ENCODE measurements around the gene ATP5PB. TPM values are rescaled to one million over a fixed set of nuclear protein-coding genes. Genes with fewer than 3 reads are reported as not detected.

Gene ATP5PB
- total RNA-seq, 2 experiments from 2014 or later, result 286 to 303 TPM

DNA sequence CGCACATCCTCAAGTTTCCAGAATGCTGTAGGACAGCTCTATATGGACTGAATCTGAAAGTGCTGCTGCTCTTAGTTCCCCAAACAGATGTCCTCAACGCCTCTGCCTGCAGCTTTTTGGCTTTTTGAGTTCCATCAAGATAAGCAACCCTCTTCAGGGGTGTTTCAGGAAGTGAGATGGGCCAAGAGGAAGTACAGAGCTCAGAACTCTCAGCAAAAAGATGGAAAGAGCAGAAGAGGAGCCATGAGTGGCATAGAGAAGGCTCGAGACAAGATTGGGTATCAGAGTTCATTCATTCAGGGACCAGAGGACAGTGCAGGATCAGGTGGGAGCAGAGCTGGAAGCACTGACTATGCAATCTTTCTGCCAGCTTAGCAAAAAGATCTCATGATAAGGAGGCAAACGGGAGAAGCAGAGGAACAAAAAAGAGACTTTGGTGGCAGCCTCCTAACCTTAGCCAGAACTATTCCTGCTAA is 54.4 kb downstream of the ATP5PB start, which contains the start of the genes ADORA3 and TMIGD3:
ADORA3 (minus strand) TSS at position 49 of the 476 bp plus-strand sequence. CDS start 279 bp downstream, outside the sequence.
TMIGD3 (minus strand) TSS at position 49 of the 476 bp plus-strand sequence. CDS start 279 bp downstream, outside the sequence.
- ChIA-PET CTCF (ENCODE audit: unreplicated experiment) (interaction anchor here (0.6 to 0.8 kb wide), 4 partner anchors 22 to 245 kb away, joined by 3 to 4 read pairs (median 3); no protein-coding TSS in a partner anchor), POLR2A (interaction anchor here (0.5 to 2.1 kb wide), 8 partner anchors 12 to 364 kb away, joined by 3 to 8 read pairs (median 4); partner anchors contain the start of gene DRAM2)
- Histone ChIP-seq H3K4me2 (ENCODE audit: low read length) (peak within 1 kb of the TSS; percentile 74), H3K9me3 (ENCODE audit: low read length) (no peaks in the 10 kb centered on the region), H3K79me2 (ENCODE audit: insufficient read depth, low read depth, low read length) (no peaks in the 10 kb centered on the region), H2AFZ (ENCODE audit: low read length) (peak within 1 kb of the TSS; percentile 95), H3K27ac (ENCODE audit: low read depth, low read length, poor library complexity, severe bottlenecking) (peak within 1 kb of the TSS; percentile 57), H3K4me1 (ENCODE audit: insufficient read depth, low read length, poor library complexity, severe bottlenecking) (peaks cover 59% of the 10 kb centered on the region), H3K36me3 (ENCODE audit: insufficient read depth, low read length) (no peaks in the 10 kb centered on the region), H3K9me2 (ENCODE audit: insufficient read depth, low read length) (no peaks in the 10 kb centered on the region), H4K20me1 (ENCODE audit: insufficient read depth, low read length) (no peaks in the 10 kb centered on the region), H3K4me3 (ENCODE audit: low read depth, low read length, poor library complexity, severe bottlenecking) (peak within 1 kb of the TSS; percentile 13)
- intact Hi-C loops (cut with micrococcal nuclease; ENCODE audit: unreplicated experiment), result no loop called here
- TF ChIP-seq CTCF (conservative IDR thresholded peaks at IDR 0.05; ENCODE audit: low read length) (no peak), EZH2phosphoT487 (IDR thresholded peaks at IDR 0.05; ENCODE audit: borderline replicate concordance, low read depth, low read length) (no peak)
- DNase-seq (ENCODE audit: low spot score), result peak; percentile 79
- no TSS peak for BruUV-seq (replicated peaks)

DNA sequence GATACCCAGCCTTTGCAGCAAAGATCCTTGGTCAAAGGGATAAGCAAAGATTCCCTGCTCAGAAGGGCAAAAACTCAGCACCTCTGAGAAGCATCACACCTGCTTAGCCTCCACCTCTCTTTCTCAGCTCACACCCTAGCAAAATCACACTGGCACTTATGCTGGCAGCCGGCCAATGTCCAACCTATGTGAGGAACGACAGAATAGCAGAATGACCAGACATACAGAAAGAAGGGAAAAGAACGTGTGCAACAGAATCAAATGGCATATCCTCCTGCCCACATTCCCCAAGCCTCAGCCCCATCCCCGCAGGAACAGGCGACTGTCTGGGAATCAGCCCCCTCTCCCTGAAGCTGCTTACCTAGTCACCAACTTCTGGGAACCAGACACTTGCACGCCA is 54.8 kb downstream of the ATP5PB start:
- Histone ChIP-seq H3K9me3 (ENCODE audit: low read length) (no peaks in the 10 kb centered on the region), H3K36me3 (ENCODE audit: insufficient read depth, low read length) (no peaks in the 10 kb centered on the region), H3K27ac (ENCODE audit: low read depth, low read length, poor library complexity, severe bottlenecking) (peak overlapping the region; percentile 57), H3K4me3 (ENCODE audit: low read depth, low read length, poor library complexity, severe bottlenecking) (peak overlapping the region; percentile 13), H4K20me1 (ENCODE audit: insufficient read depth, low read length) (no peaks in the 10 kb centered on the region), H3K9me2 (ENCODE audit: insufficient read depth, low read length) (no peaks in the 10 kb centered on the region), H2AFZ (ENCODE audit: low read length) (peak overlapping the region; percentile 95), H3K4me1 (ENCODE audit: insufficient read depth, low read length, poor library complexity, severe bottlenecking) (peaks cover 63% of the 10 kb centered on the region), H3K4me2 (ENCODE audit: low read length) (peak overlapping the region; percentile 74), H3K79me2 (ENCODE audit: insufficient read depth, low read depth, low read length) (no peaks in the 10 kb centered on the region)
- BruUV-seq (replicated peaks), result no TSS peak
- TF ChIP-seq CTCF (conservative IDR thresholded peaks at IDR 0.05; ENCODE audit: low read length), result no peak
- no peak for TF ChIP-seq EZH2phosphoT487 (IDR thresholded peaks at IDR 0.05; ENCODE audit: borderline replicate concordance, low read depth, low read length)
- ChIA-PET CTCF (ENCODE audit: unreplicated experiment) (interaction anchor here (0.6 to 0.8 kb wide), 2 partner anchors 22 to 245 kb away, joined by 3 to 4 read pairs; no protein-coding TSS in a partner anchor), POLR2A (interaction anchor here (0.5 to 2.1 kb wide), 7 partner anchors 12 to 365 kb away, joined by 3 to 8 read pairs (median 5); partner anchors contain the start of gene DRAM2)
- DNase-seq (ENCODE audit: low spot score), result no peak
- intact Hi-C loops (cut with micrococcal nuclease; ENCODE audit: unreplicated experiment), result no loop called here

DNA sequence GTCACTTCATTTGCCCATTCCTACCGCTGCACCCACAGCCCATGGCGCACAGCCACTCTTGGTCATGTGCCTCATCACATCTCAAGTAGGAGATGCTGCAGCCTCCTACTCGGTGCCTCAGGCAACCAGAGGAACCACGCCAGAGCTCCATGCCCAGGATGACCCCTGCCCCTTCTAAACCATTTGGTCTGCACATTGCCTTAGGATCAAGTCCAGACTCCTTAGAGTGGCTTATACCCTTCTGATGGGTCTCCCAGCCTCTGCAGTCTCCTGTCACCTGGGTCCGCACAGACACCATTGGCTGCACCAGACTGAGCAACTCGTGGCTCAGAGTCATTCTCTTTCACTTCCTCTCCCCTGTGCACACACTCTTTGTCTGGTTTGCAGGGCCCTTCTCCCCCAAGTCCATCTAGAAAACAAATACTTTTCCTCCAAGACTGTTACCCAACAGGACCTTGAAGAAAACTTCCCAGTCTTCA is 56.4 kb downstream of the ATP5PB start:
- H3K27ac ChIP-seq (ENCODE audit: low read depth, low read length, poor library complexity, severe bottlenecking), result peak overlapping the region; percentile 97
- POLR2A ChIA-PET, result interaction anchor here (0.5 to 3.5 kb wide), 9 partner anchors 11 to 120 kb away, joined by 3 to 27 read pairs (median 14); partner anchors contain the start of gene RAP1A
- no peaks in the 10 kb centered on the region for H3K79me2 ChIP-seq (ENCODE audit: insufficient read depth, low read depth, low read length)
- no peaks in the 10 kb centered on the region for H3K9me2 ChIP-seq (ENCODE audit: insufficient read depth, low read length)
- BruUV-seq (replicated peaks), result no TSS peak
- peak overlapping the region; percentile 33 for H3K4me3 ChIP-seq (ENCODE audit: low read depth, low read length, poor library complexity, severe bottlenecking)
- H2AFZ ChIP-seq (ENCODE audit: low read length), result peak overlapping the region; percentile 78
- no peaks in the 10 kb centered on the region for H3K9me3 ChIP-seq (ENCODE audit: low read length)
- intact Hi-C loops (cut with micrococcal nuclease; ENCODE audit: unreplicated experiment), result loop anchor here (2.0 to 5.0 kb wide), 6 partner anchors 29 to 373 kb away; partner anchors contain the start of genes ATP5PB, INKA2 and WDR77
- CTCF ChIA-PET (ENCODE audit: unreplicated experiment), result no interaction called here
- H3K36me3 ChIP-seq (ENCODE audit: insufficient read depth, low read length), result no peaks in the 10 kb centered on the region
- H3K4me1 ChIP-seq (ENCODE audit: insufficient read depth, low read length, poor library complexity, severe bottlenecking), result peaks cover 72% of the 10 kb centered on the region
- H4K20me1 ChIP-seq (ENCODE audit: insufficient read depth, low read length), result no peaks in the 10 kb centered on the region
- TF ChIP-seq CTCF (conservative IDR thresholded peaks at IDR 0.05; ENCODE audit: low read length) (no peak), EZH2phosphoT487 (IDR thresholded peaks at IDR 0.05; ENCODE audit: borderline replicate concordance, low read depth, low read length) (no peak)
- DNase-seq (ENCODE audit: low spot score), result peak; percentile 88
- peak overlapping the region; percentile 74 for H3K4me2 ChIP-seq (ENCODE audit: low read length)
